SK-N-SH treated with all-trans-retinoic acid at 6 μM for 48 hours (cell line): ENCODE measurements around the gene ISX.

Experiments
- BACH2 ChIP-seq: fragments of 250-450 bp; sonication (Bioruptor Pico); IDR thresholded peaks from 2 replicates; pipeline ENCODE4 v1.9.0; 2021; ENCODE audit warnings: mild to moderate bottlenecking, borderline replicate concordance
- GLIS3 ChIP-seq: fragments of 250-450 bp; sonication (Bioruptor Pico); IDR thresholded peaks from 2 replicates; pipeline ENCODE4 v1.5.0; 2020; ENCODE audit warnings: mild to moderate bottlenecking, moderate library complexity
- ISL1 ChIP-seq: fragments of 250-450 bp; sonication (Bioruptor Pico); IDR thresholded peaks from 2 replicates; pipeline ENCODE4 v2.1.2; 2022; ENCODE audit warnings: mild to moderate bottlenecking, moderate library complexity
- OSR1 ChIP-seq: fragments of 250-450 bp; sonication (Bioruptor Pico); IDR thresholded peaks from 2 replicates; pipeline ENCODE4 v1.8.0; 2022; ENCODE audit warnings: moderate library complexity, mild to moderate bottlenecking, inconsistent platforms
- PPARA ChIP-seq: fragments of 250-450 bp; sonication (Bioruptor Pico); IDR thresholded peaks from 2 replicates; pipeline ENCODE4 v1.5.0; 2020; ENCODE audit warnings: mild to moderate bottlenecking, borderline replicate concordance
- RARB ChIP-seq: fragments of 250-450 bp; sonication (Bioruptor Pico); IDR thresholded peaks from 2 replicates; pipeline ENCODE4 v1.8.0; 2021; ENCODE audit warnings: mild to moderate bottlenecking, moderate library complexity
- TCF4 ChIP-seq: fragments of 250-450 bp; sonication (Bioruptor Pico); IDR thresholded peaks from 2 replicates; pipeline ENCODE4 v1.8.0; 2021; ENCODE audit warnings: mild to moderate bottlenecking, moderate library complexity, borderline replicate concordance
- TOX ChIP-seq: fragments of 250-450 bp; sonication (Bioruptor Pico); IDR thresholded peaks from 2 replicates; pipeline ENCODE4 v1.8.0; 2021; ENCODE audit warnings: mild to moderate bottlenecking, moderate library complexity, borderline replicate concordance
- ZC3H10 ChIP-seq: fragments of 250-450 bp; sonication (Bioruptor Pico); IDR thresholded peaks from 2 replicates; pipeline ENCODE4 v1.5.1; 2021; ENCODE audit warnings: mild to moderate bottlenecking, moderate library complexity
- ZFP3 ChIP-seq: fragments of 250-450 bp; sonication (Bioruptor Pico); IDR thresholded peaks from 2 replicates; pipeline ENCODE4 v1.5.0; 2020; ENCODE audit warnings: mild to moderate bottlenecking, moderate library complexity
- ZNF565 ChIP-seq: fragments of 450-650 bp; formaldehyde crosslinking; conservative IDR thresholded peaks from 2 replicates; pipeline ENCODE4 v1.5.0; 2020; ENCODE audit warnings: low read depth, mild to moderate bottlenecking, moderate library complexity
- ZNF8 ChIP-seq: fragments of 450-650 bp; formaldehyde crosslinking; IDR thresholded peaks from 2 replicates; pipeline ENCODE4 v1.5.0; 2020; ENCODE audit warnings: mild to moderate bottlenecking, moderate library complexity
- TF ChIP-seq, protein P1 (sequence below): fragments of 250-450 bp; sonication (Bioruptor Pico); IDR thresholded peaks from 2 replicates; pipeline ENCODE4 v1.5.1; 2021; ENCODE audit warnings: mild to moderate bottlenecking, moderate library complexity

DNA sequence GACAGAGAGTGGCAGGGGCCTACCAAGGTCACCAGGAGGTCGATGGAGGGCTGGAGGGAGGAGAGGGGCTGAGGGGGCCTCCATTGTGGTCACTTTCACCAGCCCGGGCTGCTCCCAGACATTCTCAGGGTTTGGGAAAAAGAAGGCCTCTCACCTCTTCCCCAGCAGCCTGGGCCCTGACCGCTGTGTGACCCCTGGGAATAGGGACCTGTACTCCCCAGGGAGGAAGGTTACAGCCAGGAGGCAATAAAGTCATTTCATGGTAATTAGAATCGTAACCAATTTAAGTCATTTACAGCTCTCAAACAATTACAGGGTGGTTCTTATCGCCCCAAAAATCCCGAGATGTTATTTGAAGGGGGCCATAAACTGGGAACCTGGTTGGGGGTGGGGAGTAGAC is 37.8 kb downstream of the ISX start:
- TF ChIP-seq TOX (CRISPR knock-in tag) (no peak), RARB (CRISPR knock-in tag) (no peak), ZC3H10 (CRISPR knock-in tag) (no peak), BACH2 (CRISPR knock-in tag) (no peak), ZFP3 (CRISPR knock-in tag) (no peak), ZNF565 (CRISPR knock-in tag) (no peak), ISL1 (CRISPR knock-in tag) (no peak), PPARA (no peak), GLIS3 (CRISPR knock-in tag) (no peak), TCF4 (no peak), OSR1 (CRISPR knock-in tag) (no peak), ZNF8 (no peak)
- TF ChIP-seq, protein P1, sequence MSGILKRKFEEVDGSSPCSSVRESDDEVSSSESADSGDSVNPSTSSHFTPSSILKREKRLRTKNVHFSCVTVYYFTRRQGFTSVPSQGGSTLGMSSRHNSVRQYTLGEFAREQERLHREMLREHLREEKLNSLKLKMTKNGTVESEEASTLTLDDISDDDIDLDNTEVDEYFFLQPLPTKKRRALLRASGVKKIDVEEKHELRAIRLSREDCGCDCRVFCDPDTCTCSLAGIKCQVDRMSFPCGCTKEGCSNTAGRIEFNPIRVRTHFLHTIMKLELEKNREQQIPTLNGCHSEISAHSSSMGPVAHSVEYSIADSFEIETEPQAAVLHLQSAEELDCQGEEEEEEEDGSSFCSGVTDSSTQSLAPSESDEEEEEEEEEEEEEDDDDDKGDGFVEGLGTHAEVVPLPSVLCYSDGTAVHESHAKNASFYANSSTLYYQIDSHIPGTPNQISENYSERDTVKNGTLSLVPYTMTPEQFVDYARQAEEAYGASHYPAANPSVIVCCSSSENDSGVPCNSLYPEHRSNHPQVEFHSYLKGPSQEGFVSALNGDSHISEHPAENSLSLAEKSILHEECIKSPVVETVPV, result no peak
